Neural cell (in vitro differentiated cells): ENCODE measurements around the gene USP40. TPM values are rescaled to one million over a fixed set of nuclear protein-coding genes. Genes with fewer than 3 reads are reported as not detected.

ENCODE experiments used
- H2AFZ ChIP-seq: fragments of 200-600, 300-800 bp; sonication (generic), shearing (Covaris generic); 2 replicates; pipeline ENCODE4 v1.6.0; 2014; ENCODE audit warnings: low read depth, mild to moderate bottlenecking, antibody characterized with exemption, low read length, moderate library complexity
- H3F3A ChIP-seq: fragments of 200-600 bp; shearing (Covaris generic); 2 replicates; pipeline ENCODE4 v1.6.1; 2016; ENCODE audit warnings: mild to moderate bottlenecking, moderate library complexity, mixed read lengths, antibody characterized with exemption, low read length; ENCODE audit not compliant: insufficient read depth, poor library complexity, severe bottlenecking
- H3K27ac ChIP-seq: fragments of 200-600, 300-800 bp; sonication (generic), shearing (Covaris generic); 2 replicates; pipeline ENCODE4 v1.5.1; 2014; ENCODE audit warnings: mild to moderate bottlenecking, low read length, moderate library complexity
- H3K27me3 ChIP-seq: fragments of 300-800, 200-600 bp; sonication (generic), shearing (Covaris generic); 2 replicates; pipeline ENCODE4 v1.6.0; 2014; ENCODE audit warnings: mild to moderate bottlenecking, low read depth, low read length, moderate library complexity; ENCODE audit not compliant: insufficient read depth
- H3K36me3 ChIP-seq: fragments of 300-800, 200-600 bp; sonication (generic), shearing (Covaris generic); 2 replicates; pipeline ENCODE4 v1.5.1; 2014; ENCODE audit warnings: mild to moderate bottlenecking, antibody characterized with exemption, low read length, moderate library complexity; ENCODE audit not compliant: insufficient read depth
- H3K4me2 ChIP-seq: fragments of 300-800, 200-600 bp; sonication (generic), shearing (Covaris generic); 2 replicates; pipeline ENCODE4 v1.6.0; 2014; ENCODE audit warnings: mild to moderate bottlenecking, low read length
- H3K4me3 ChIP-seq: fragments of 300-800, 200-600 bp; sonication (generic), shearing (Covaris generic); 2 replicates; pipeline ENCODE4 v1.5.1; 2014; ENCODE audit warnings: mild to moderate bottlenecking, low read length, moderate library complexity
- H3K79me2 ChIP-seq: fragments of 200-600 bp; shearing (Covaris generic); replicated peaks from 2 replicates; pipeline ENCODE4 v1.6.0; 2014; ENCODE audit warnings: mild to moderate bottlenecking, low read length, moderate library complexity; ENCODE audit not compliant: insufficient read depth
- H3K9ac ChIP-seq: fragments of 300-800, 200-600 bp; sonication (generic), shearing (Covaris generic); 2 replicates; pipeline ENCODE4 v1.6.1; 2016; ENCODE audit warnings: mild to moderate bottlenecking, low read length, mixed read lengths
- H3K9me2 ChIP-seq: fragments of 200-600 bp; shearing (Covaris generic); 2 replicates; pipeline ENCODE4 v1.6.1; 2016; ENCODE audit warnings: mild to moderate bottlenecking, low read length, mixed read lengths; ENCODE audit not compliant: insufficient read depth
- H3K9me3 ChIP-seq: fragments of 200-600, 300-800 bp; sonication (generic), shearing (Covaris generic); 2 replicates; pipeline ENCODE4 v1.6.1; 2016; ENCODE audit warnings: mild to moderate bottlenecking, mixed run types, low read length, moderate library complexity, mixed read lengths
- H4K20me1 ChIP-seq: fragments of 200-600 bp; shearing (Covaris generic); 2 replicates; pipeline ENCODE4 v1.6.1; 2016; ENCODE audit warnings: mild to moderate bottlenecking, mixed run types; ENCODE audit not compliant: insufficient read depth
- EP300 ChIP-seq: fragments of 450-650 bp; conservative IDR thresholded peaks from 2 replicates; pipeline ENCODE4 v1.6.1; 2014; ENCODE audit warnings: antibody characterized with exemption, mild to moderate bottlenecking, moderate library complexity; ENCODE audit not compliant: poor library complexity, severe bottlenecking
- EZH2 ChIP-seq: fragments of 200-600, 300-800 bp; shearing (Covaris generic), sonication (generic); IDR thresholded peaks from 2 replicates; pipeline ENCODE4 v1.6.1; 2014; ENCODE audit warnings: antibody characterized with exemption, low read length, borderline replicate concordance, mild to moderate bottlenecking; ENCODE audit not compliant: insufficient read depth, poor library complexity, severe bottlenecking
- MXI1 ChIP-seq: fragments of 450-650 bp; conservative IDR thresholded peaks from 2 replicates; pipeline ENCODE4 v1.6.1; 2014; ENCODE audit warnings: antibody characterized with exemption, mild to moderate bottlenecking; ENCODE audit not compliant: poor library complexity, severe bottlenecking
- POLR2AphosphoS5 ChIP-seq: IDR thresholded peaks from 2 replicates; pipeline ENCODE4 v1.6.1; 2012
- RAD21 ChIP-seq: fragments of 450-650 bp; conservative IDR thresholded peaks from 2 replicates; pipeline ENCODE4 v1.6.1; 2014; ENCODE audit warnings: antibody characterized with exemption, mild to moderate bottlenecking, moderate library complexity
- SMC3 ChIP-seq: fragments of 450-650 bp; conservative IDR thresholded peaks from 2 replicates; pipeline ENCODE4 v1.6.1; 2014; ENCODE audit warnings: antibody characterized with exemption, mild to moderate bottlenecking, moderate library complexity; ENCODE audit not compliant: poor library complexity
- TAF1 ChIP-seq: IDR thresholded peaks from 2 replicates; pipeline ENCODE4 v1.6.1; 2012; ENCODE audit warnings: low read depth
- polyA plus RNA-seq: library from polyadenylated mRNA; depleted of rRNA; stranded (reverse); fragments of >200 nt; gene quantifications from 2 replicates; pipeline ENCODE4 v1.2.3, GENCODE V29; 2014
- TF ChIP-seq, protein P1 (sequence below): fragments of 450-650 bp; IDR thresholded peaks from 2 replicates; pipeline ENCODE4 v1.5.1; 2014; ENCODE audit warnings: antibody characterized with exemption, mild to moderate bottlenecking, moderate library complexity; ENCODE audit not compliant: poor library complexity, severe bottlenecking
- TF ChIP-seq, protein P2 (sequence below): IDR thresholded peaks from 2 replicates; pipeline ENCODE4 v1.6.1; 2012; ENCODE audit warnings: borderline replicate concordance

Gene USP40
- polyA plus RNA-seq, 1 donor from 2014 or later, result 33.3 TPM

DNA sequence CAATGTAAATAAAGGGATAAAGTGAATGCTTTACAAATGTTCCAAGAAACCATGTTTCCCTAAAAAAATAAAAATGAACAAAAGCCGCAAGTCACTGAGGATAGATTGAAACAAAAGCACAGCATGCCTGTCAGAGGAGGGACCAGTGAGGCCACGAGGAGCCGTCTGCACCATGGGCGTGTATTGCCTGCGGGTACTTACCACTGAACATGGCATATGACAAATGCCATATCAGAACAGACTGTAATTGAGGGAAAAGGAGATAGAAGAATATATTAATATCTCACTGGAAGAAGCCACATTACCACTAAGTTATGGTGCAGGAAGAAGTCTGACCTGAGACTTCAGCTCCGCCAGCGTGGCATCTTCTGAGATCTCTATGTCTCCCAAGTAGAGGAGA, 75.8 kb downstream of the USP40 start:
- Histone ChIP-seq H4K20me1 (no peaks in the 10 kb centered on the region), H3K27me3 (no peaks in the 10 kb centered on the region), H3K9me2 (no peaks in the 10 kb centered on the region), H2AFZ (no peak overlapping the region), H3K36me3 (peaks cover 11% of the 10 kb centered on the region), H3K4me3 (no peak overlapping the region), H3K27ac (no peak overlapping the region), H3F3A (no peaks in the 10 kb centered on the region), H3K79me2 (no peaks in the 10 kb centered on the region), H3K9ac (no peak overlapping the region), H3K9me3 (no peaks in the 10 kb centered on the region), H3K4me2 (no peak overlapping the region)
- TF ChIP-seq RAD21 (no peak), EP300 (no peak), SMC3 (no peak), TAF1 (no peak), POLR2AphosphoS5 (no peak), EZH2 (no peak), MXI1 (no peak)
- TF ChIP-seq, protein P1, sequence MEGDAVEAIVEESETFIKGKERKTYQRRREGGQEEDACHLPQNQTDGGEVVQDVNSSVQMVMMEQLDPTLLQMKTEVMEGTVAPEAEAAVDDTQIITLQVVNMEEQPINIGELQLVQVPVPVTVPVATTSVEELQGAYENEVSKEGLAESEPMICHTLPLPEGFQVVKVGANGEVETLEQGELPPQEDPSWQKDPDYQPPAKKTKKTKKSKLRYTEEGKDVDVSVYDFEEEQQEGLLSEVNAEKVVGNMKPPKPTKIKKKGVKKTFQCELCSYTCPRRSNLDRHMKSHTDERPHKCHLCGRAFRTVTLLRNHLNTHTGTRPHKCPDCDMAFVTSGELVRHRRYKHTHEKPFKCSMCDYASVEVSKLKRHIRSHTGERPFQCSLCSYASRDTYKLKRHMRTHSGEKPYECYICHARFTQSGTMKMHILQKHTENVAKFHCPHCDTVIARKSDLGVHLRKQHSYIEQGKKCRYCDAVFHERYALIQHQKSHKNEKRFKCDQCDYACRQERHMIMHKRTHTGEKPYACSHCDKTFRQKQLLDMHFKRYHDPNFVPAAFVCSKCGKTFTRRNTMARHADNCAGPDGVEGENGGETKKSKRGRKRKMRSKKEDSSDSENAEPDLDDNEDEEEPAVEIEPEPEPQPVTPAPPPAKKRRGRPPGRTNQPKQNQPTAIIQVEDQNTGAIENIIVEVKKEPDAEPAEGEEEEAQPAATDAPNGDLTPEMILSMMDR, result no peak
- TF ChIP-seq, protein P2, sequence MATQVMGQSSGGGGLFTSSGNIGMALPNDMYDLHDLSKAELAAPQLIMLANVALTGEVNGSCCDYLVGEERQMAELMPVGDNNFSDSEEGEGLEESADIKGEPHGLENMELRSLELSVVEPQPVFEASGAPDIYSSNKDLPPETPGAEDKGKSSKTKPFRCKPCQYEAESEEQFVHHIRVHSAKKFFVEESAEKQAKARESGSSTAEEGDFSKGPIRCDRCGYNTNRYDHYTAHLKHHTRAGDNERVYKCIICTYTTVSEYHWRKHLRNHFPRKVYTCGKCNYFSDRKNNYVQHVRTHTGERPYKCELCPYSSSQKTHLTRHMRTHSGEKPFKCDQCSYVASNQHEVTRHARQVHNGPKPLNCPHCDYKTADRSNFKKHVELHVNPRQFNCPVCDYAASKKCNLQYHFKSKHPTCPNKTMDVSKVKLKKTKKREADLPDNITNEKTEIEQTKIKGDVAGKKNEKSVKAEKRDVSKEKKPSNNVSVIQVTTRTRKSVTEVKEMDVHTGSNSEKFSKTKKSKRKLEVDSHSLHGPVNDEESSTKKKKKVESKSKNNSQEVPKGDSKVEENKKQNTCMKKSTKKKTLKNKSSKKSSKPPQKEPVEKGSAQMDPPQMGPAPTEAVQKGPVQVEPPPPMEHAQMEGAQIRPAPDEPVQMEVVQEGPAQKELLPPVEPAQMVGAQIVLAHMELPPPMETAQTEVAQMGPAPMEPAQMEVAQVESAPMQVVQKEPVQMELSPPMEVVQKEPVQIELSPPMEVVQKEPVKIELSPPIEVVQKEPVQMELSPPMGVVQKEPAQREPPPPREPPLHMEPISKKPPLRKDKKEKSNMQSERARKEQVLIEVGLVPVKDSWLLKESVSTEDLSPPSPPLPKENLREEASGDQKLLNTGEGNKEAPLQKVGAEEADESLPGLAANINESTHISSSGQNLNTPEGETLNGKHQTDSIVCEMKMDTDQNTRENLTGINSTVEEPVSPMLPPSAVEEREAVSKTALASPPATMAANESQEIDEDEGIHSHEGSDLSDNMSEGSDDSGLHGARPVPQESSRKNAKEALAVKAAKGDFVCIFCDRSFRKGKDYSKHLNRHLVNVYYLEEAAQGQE, result no peak

DNA sequence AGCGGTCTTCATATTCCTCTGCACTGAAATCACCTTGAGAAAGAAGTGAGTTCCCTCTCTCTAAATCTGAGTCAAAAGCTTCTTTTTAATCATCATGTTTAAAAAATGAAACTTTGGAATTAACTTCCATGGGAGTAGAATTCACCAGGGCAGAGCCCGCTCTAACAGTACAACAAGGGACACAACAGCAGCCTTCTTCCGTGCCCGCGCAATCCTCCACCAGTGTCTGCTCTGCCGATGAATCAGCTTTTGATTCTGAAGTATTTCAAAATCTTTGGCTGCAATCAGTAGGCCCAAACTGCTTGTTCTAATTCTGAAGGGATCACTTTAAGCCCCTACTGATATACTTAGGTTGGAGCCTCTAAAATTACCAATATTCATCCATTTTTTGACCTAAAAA, 76.9 kb downstream of the USP40 start:
- Histone ChIP-seq H3K36me3 (peaks cover 11% of the 10 kb centered on the region), H3K27ac (no peak overlapping the region), H2AFZ (no peak overlapping the region), H3K4me2 (no peak overlapping the region), H3K9me2 (no peaks in the 10 kb centered on the region), H3K9me3 (no peaks in the 10 kb centered on the region), H3K4me3 (no peak overlapping the region), H3F3A (no peaks in the 10 kb centered on the region), H4K20me1 (no peaks in the 10 kb centered on the region), H3K79me2 (no peaks in the 10 kb centered on the region), H3K9ac (no peak overlapping the region), H3K27me3 (no peaks in the 10 kb centered on the region)
- no peak for TF ChIP-seq POLR2AphosphoS5
- no peak for TF ChIP-seq SMC3
- no peak for TF ChIP-seq EP300
- no peak for TF ChIP-seq EZH2
- TF ChIP-seq RAD21, result no peak
- no peak for TF ChIP-seq TAF1
- TF ChIP-seq, protein P1, result no peak
- TF ChIP-seq, protein P2, result no peak
- no peak for TF ChIP-seq MXI1
